GM10248 (cell line): ENCODE data around the gene GFI1B.

Source experiments
- CTCF ChIA-PET: fragments of 300-600 bp; sonication (Branson Sonifier 250); formaldehyde crosslinking; extraction: SDS; loops from one replicate; lab custom pipeline; 2021; ENCODE audit warnings: antibody characterized with exemption; lab: Yijun Ruan, JAX
- POLR2A ChIA-PET: fragments of 350-650 bp; sonication (Branson Sonifier 250); formaldehyde crosslinking; extraction: SDS; loops from one replicate; lab custom pipeline; 2020; ENCODE audit warnings: antibody characterized with exemption; lab: Yijun Ruan, JAX
- DNase-seq: peaks from one replicate; pipeline ENCODE4 v3.0.0; 2012; ENCODE audit errors: extremely low spot score
- TF ChIP-seq, protein P1 (sequence below): IDR thresholded peaks from 2 replicates; pipeline ENCODE4 v1.5.1; 2012; ENCODE audit warnings: mild to moderate bottlenecking, low read depth; ENCODE audit errors: extremely low read depth, missing control alignments, control extremely low read depth

Gene GFI1B

DNA sequence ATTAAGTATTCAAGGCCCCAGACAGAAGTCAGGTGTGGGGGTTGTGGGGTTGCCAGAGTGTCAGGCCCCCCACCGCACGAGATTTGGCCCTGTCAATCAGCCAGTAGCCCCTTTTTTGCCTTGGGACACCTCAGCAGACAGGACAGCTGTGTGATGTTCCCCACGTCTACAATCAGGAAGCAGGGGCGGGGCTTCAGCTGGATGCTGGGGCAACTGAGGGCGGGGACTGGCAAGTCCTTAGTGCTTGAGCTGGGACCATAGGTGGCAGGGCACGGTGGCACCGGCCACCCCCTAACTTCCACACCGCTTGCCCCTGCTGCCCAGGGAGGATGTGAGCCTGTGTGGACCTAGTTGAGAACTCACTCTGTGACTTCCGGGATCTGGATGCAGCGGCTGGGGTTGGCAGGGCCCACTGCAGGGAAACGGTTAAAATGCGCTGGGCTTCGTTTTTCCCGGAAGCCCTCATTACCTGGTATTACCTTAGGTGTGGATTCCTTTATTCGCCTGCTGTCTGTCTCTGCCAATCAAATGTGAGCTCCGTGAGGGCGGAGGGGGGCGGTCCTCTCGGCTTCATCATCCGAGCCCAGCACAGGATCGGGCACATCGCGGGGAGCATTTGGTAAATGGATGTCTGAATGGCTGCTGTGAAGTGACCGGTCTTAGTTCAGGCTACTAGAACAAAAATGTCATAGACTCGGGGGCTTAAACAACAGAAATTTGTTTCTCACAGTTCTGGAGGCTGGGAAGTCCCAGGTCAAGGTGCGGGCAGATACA lies 44.8 kb downstream of the GFI1B start:
- CTCF ChIA-PET = interaction anchor here (1.0 to 8.1 kb wide), 19 partner anchors 10 to 613 kb away, joined by 3 to 89 read pairs (median 9); partner anchors contain the start of genes CFAP77 and GTF3C5
- POLR2A ChIA-PET = no interaction called here
- DNase-seq = peak; percentile 46
- TF ChIP-seq, protein P1, sequence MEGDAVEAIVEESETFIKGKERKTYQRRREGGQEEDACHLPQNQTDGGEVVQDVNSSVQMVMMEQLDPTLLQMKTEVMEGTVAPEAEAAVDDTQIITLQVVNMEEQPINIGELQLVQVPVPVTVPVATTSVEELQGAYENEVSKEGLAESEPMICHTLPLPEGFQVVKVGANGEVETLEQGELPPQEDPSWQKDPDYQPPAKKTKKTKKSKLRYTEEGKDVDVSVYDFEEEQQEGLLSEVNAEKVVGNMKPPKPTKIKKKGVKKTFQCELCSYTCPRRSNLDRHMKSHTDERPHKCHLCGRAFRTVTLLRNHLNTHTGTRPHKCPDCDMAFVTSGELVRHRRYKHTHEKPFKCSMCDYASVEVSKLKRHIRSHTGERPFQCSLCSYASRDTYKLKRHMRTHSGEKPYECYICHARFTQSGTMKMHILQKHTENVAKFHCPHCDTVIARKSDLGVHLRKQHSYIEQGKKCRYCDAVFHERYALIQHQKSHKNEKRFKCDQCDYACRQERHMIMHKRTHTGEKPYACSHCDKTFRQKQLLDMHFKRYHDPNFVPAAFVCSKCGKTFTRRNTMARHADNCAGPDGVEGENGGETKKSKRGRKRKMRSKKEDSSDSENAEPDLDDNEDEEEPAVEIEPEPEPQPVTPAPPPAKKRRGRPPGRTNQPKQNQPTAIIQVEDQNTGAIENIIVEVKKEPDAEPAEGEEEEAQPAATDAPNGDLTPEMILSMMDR = no peak

- ChIA-PET CTCF (interaction anchor here (0.6 to 8.1 kb wide), 3 partner anchors 8 to 118 kb away, joined by 3 to 37 read pairs (median 3); no protein-coding TSS in a partner anchor), POLR2A (no interaction called here)
These were observed 47.9 kb downstream of the GFI1B start for GRCh38 chr9:133026426-133026825.

DNA sequence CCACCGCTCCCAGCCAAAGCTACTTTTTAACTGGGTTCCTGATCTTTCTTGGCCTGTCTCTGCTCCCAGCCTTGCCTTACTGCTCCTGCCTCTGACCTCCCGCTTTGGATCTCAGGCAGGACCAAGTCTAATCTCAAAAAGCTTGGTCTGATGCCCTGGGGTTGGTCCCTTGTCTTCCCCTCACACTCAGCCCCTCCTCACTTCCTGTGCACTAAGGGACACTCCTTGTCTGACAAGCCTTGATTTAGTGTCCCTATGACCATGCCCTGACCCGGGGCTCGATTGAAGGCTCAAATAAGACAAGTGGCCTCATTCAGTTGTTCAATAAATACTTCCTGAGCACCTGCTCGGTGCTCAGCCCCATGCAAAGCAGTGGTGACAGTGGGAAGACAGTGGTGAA lies 48.6 kb downstream of the GFI1B start:
- POLR2A ChIA-PET = no interaction called here
- DNase-seq = no peak
- CTCF ChIA-PET = interaction anchor here (0.6 to 8.1 kb wide), 3 partner anchors 9 to 118 kb away, joined by 3 to 37 read pairs (median 3); no protein-coding TSS in a partner anchor
- TF ChIP-seq, protein P1 = no peak

More at GRCh38 chr9:133026426-133026825, 47.9 kb downstream of the GFI1B start:
- no peak for DNase-seq
- TF ChIP-seq, protein P1 = no peak

- no peak for DNase-seq
- CTCF ChIA-PET = interaction anchor here (1.2 to 8.1 kb wide), 6 partner anchors 10 to 116 kb away, joined by 3 to 37 read pairs (median 3); no protein-coding TSS in a partner anchor
- POLR2A ChIA-PET = no interaction called here
- TF ChIP-seq, protein P1 = no peak
These were observed 49.7 kb downstream of the GFI1B start for GRCh38 chr9:133028221-133028620.

- ChIA-PET POLR2A (interaction anchor here (0.9 to 1.0 kb wide), 5 partner anchors 19 to 318 kb away, joined by 3 to 5 read pairs (median 3); partner anchors contain the start of genes MED22 and RPL7A), CTCF (interaction anchor here (1.0 to 7.3 kb wide), 5 partner anchors 7 to 117 kb away, joined by 3 to 89 read pairs (median 5); no protein-coding TSS in a partner anchor)
- no peak for DNase-seq
- TF ChIP-seq, protein P1 = no peak
These were observed 51.5 kb downstream of the GFI1B start for GRCh38 chr9:133029994-133030316.

DNA sequence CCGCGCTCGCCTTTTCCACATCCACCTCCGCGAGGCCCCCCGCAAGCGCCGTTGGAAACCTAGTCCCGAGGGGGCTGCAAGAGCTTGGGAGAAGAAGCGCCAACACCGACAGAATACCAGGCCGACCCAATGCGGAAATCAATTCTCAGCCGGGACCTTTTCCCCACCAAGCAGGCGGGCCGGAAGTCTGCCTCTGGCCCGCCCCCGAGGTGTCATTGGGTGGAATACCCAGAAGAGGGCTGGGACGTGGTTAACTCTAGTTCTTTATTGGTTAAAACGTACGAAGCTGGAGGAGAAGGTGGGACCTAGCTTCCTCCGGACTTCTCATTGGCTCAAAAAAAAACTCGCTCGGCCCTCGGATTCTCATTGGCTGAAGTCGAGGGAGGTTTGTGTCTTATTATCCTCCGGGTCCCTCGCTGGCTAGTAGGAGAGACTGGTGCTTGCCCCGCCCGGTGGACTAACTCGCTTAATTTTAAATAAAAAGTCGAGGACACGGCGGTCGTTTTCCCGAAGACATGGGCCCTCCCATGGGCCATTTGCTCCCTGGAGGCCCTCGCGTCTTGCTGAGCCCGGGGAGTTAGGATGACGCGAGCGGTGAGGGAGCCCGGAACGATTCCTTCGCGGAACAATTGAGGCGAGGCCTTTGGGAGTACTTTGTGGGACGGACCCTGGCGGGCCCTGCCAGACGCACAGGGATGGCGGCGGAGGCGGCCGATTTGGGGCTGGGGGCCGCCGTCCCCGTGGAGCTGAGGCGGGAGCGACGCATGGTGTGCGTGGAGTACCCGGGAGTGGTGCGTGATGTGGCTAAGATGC lies 52.0 kb downstream of the GFI1B start, which contains the start of gene GTF3C5:
TSS of gene GTF3C5 (plus strand) at position 681 of the 813 bp plus-strand sequence. CDS start at position 696, 15 bp downstream.
- ChIA-PET CTCF (interaction anchor here (0.8 to 7.3 kb wide), 7 partner anchors 8 to 156 kb away, joined by 3 to 89 read pairs (median 4); no protein-coding TSS in a partner anchor), POLR2A (interaction anchor here (0.7 to 1.0 kb wide), 7 partner anchors 13 to 317 kb away, joined by 3 to 5 read pairs (median 3); partner anchors contain the start of genes MED22 and RPL7A)
- TF ChIP-seq, protein P1 = no peak
- peak; percentile 99 for DNase-seq
